Skeletal muscle tissue (tissue), 4 donors: ENCODE data around the gene DCAF12. TPM values are rescaled to one million over a fixed set of nuclear protein-coding genes. Genes with fewer than 3 reads are reported as not detected.

Source experiments
- H3K27ac ChIP-seq: one replicate; pipeline ENCODE4 v1.7.0; 2013; ENCODE audit warnings: mild to moderate bottlenecking, low read depth, low read length, inconsistent platforms
- H3K27me3 ChIP-seq, 3 donors: one replicate each; pipeline ENCODE4 v1.7.0; 2013; ENCODE audit warnings: low read length in 3 of 3; ENCODE audit not compliant: control insufficient read depth in 3 of 3, insufficient read depth in 3 of 3
- H3K36me3 ChIP-seq, 3 donors: one replicate each; pipeline ENCODE4 v1.7.0; 2013; ENCODE audit warnings: low read length in 3 of 3; ENCODE audit not compliant: control insufficient read depth in 3 of 3, insufficient read depth in 3 of 3
- H3K4me1 ChIP-seq, 3 donors: one replicate each; pipeline ENCODE4 v1.7.0; 2013; ENCODE audit warnings: low read length in 3 of 3, mild to moderate bottlenecking in 3 of 3; ENCODE audit not compliant: control insufficient read depth in 3 of 3, insufficient read depth in 3 of 3
- H3K4me3 ChIP-seq, 3 donors: one replicate each; pipeline ENCODE4 v1.7.0; 2013; ENCODE audit warnings: low read length in 3 of 3
- H3K9ac ChIP-seq, 3 donors: one replicate each; pipeline ENCODE4 v1.7.0; 2013; ENCODE audit warnings: low read length in 3 of 3, mild to moderate bottlenecking in 3 of 3, moderate library complexity in 2 of 3, low read depth in 1 of 3
- H3K9me3 ChIP-seq, 3 donors: one replicate each; pipeline ENCODE4 v1.7.0; 2013; ENCODE audit warnings: low read length in 3 of 3; ENCODE audit not compliant: control insufficient read depth in 3 of 3
- total RNA-seq: library from RNA; depleted of rRNA; stranded (reverse); fragments of >200 nt; gene quantifications from one replicate; pipeline ENCODE4 v1.2.3, GENCODE V29; 2014
- donor health status: Osteomylitis.

DCAF12 gene
- total RNA-seq = 36.5 TPM

DNA sequence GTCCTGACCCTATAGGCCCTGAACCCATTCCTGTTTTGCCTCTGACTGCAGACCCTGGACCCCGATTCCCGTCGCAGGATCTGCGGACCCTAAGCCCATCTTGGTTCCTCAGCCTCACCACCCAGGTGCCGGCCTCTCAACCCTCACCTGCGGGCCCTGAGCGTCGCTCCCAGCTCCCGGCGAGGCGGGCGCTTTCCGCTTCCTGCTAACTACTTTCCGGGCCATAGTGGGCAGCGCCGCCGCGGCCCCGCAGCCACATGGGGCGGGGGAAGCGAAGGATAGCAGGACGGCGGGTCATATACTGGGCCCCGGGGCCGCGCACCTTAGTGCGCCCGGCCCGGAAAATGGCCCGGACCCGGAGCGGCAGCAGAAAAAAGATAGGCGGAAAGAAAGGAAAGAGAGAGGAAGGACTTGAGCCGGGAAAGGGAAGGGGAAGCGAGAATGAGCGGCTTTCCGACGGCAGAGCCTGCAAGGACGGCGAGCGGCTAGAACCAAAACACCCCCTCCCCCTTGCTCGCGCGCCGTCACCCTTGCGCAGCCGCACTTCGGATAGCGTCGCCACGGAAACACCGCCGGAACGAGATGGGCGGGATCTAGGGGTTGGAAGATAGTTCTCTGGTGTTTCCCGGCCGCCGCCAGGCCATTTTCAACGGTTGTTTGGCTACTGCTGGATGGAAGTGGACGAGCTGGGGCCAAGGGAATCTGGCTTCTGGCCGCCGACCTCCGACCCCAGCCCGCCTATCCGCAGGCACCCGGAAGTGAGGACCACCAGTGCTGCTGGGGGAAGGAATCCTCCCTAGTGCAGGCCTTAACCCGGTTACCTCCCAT, at the start of gene DCAF12:
TSS of gene DCAF12 (minus strand) at position 492 of the 828 bp plus-strand sequence. CDS start at position 225, 267 bp downstream.
- Histone ChIP-seq H3K4me3 (peak within 1 kb of the TSS; percentile 99), H3K9me3 (no peaks in the 10 kb centered on the region), H3K27ac (peak within 1 kb of the TSS; percentile 91), H3K36me3 (peaks cover 3 to 23% (median 6%) of the 10 kb centered on the region in 3 donors), H3K4me1 (peaks cover 20 to 43% (median 29%) of the 10 kb centered on the region in 3 donors), H3K27me3 (no peaks in the 10 kb centered on the region), H3K9ac (peak within 1 kb of the TSS; percentile 97 to 99 (median 98))

DNA sequence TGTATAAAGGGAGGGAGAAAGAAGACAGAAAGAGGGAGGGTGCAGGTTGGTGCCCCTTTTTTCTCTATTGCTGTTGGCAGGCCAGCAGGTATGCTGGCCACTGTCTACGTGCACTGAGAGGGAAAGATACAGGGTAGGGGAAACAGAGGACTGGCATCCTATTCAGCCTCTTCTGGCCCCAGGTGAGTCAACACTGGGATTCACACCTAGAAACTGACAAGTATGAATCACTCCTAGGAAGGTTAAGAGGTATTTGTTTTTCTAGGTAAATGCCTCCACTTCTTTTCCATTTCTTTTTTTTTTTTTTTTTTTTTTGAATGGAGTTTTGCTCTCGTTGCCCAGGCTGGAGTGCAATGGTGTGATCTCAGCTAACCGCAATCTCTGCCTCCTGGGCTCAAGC, 49.6 kb upstream of the DCAF12 start:
- Histone ChIP-seq H3K9ac (no peak overlapping the region), H3K27ac (no peak overlapping the region), H3K4me1 (peaks cover 4 to 7% (median 6%) of the 10 kb centered on the region in 3 donors), H3K9me3 (no peaks in the 10 kb centered on the region), H3K36me3 (no peaks in the 10 kb centered on the region), H3K27me3 (no peaks in the 10 kb centered on the region), H3K4me3 (no peak overlapping the region)

DNA sequence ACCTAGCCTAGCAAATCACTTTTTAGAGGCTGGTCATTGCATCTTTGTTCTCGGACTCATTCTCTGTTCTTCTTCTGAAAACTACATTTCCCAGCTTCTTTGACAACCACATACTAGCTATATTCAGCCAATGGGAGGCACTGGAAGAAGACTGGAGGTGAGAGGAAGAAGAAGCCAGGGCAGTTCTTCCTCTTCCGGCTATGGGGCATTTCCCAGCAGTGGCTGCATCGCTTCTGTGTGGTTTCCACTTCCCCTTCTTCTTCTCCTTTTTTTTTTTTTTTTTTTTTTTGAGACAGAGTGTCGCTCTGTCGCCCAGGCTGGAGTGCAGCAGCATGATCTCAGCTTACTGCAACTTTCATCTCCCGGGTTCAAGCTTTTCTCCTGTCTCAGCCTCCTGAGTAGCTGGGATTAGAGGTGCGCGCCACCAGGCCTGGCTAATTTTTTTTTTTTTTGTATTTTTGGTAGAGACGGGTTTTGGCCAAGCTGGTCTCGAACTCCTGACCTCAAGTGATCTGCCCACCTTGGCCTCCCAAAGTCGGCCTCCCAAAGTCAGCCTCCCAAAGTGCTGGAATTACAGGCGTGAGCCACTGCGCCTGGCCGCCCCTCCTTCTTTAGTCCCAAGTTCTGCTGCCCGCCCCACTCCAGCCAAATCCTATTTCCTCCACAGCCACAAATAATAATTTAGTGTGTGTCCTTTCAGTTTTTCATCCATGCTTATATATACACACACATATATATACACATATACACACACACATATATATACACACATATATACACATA, 45.4 kb upstream of the DCAF12 start:
- H3K36me3 ChIP-seq = no peaks in the 10 kb centered on the region
- H3K27ac ChIP-seq = no peak overlapping the region
- no peak overlapping the region for H3K4me3 ChIP-seq
- H3K9ac ChIP-seq = no peak overlapping the region
- no peaks in the 10 kb centered on the region for H3K9me3 ChIP-seq
- peaks cover 0 to 7% (median 4%) of the 10 kb centered on the region in 3 donors for H3K4me1 ChIP-seq
- no peaks in the 10 kb centered on the region for H3K27me3 ChIP-seq

DNA sequence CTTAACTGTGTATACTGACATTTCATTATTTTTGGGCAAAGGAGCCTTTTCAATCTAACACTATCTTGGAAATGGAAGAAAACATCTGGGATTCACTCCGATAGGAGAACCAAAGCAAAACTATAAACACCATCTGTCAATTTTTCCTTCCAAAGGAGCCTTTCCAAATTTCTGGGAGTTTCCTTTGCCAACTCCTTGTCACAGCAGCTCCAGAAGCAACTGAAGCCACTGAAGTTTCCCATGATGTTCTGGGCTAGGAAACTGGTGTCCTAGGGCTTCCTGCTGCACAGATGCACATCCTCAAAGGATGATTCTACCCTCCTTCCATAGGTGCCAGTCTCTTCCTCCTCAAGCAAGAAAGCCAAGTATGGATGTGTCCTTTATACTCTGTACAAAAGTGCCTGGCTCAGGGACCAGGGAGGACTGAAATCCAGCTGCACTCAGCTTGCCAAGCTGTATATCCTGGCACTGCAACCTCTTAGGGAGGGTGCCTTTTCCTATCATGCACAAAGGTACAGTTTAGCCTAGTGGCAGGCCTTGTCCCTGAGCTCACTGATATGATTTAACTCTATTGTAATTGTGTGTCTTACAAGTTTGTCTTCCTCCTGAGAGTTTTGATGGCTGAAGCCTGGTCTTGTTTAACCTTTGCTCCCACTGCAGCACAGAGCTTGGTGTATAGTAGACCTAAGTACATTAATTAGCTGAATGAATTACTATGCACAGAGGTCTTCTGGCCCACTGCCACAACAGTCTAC, 43.9 kb upstream of the DCAF12 start:
- H3K4me1 ChIP-seq = peaks cover 0 to 7% (median 4%) of the 10 kb centered on the region in 3 donors
- H3K4me3 ChIP-seq = no peak overlapping the region
- no peaks in the 10 kb centered on the region for H3K9me3 ChIP-seq
- H3K9ac ChIP-seq = no peak overlapping the region
- no peak overlapping the region for H3K27ac ChIP-seq
- no peaks in the 10 kb centered on the region for H3K36me3 ChIP-seq
- no peaks in the 10 kb centered on the region for H3K27me3 ChIP-seq

DNA sequence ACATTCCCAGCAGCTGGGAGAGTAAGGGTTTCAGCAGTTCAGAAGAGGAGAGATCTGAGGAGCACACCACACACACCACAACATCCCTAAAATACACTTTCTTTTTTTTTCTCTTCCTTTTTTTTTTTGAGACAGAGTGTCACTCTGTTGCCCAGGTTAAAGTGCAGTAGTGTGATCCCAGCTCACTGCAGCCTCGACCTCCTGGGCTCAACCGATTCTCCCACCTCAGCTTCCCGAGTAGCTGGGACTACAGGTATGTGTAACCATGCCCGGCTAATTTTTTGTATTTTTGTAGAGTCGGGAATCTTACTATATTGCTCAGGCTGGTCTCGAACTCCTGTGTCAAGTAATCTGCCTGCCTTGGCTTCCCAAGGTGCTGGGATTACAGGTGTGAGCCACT, 42.6 kb upstream of the DCAF12 start:
- no peak overlapping the region for H3K9ac ChIP-seq
- no peak overlapping the region for H3K4me3 ChIP-seq
- H3K27me3 ChIP-seq = no peaks in the 10 kb centered on the region
- H3K36me3 ChIP-seq = no peaks in the 10 kb centered on the region
- H3K27ac ChIP-seq = no peak overlapping the region
- H3K9me3 ChIP-seq = no peaks in the 10 kb centered on the region
- peaks cover 0 to 7% (median 4%) of the 10 kb centered on the region in 3 donors for H3K4me1 ChIP-seq

DNA sequence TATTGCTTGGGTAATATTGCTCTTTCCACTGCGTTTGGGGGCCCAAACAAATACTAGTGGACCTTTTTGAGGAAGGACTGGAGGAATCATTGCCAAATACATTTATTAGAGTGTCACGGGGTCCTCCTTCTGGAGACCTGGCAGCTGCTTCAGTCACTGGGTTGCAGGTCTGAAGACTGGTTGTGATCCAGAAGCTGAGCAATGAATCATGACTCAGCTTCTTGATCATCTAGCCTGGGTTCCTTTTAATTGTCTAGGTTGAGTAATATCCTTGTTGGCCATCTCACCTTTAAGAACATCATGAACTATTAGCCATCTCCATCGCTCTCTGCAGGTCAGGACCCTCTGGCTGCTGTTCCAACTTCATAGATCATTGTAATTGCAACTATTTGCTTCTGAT, 36.9 kb upstream of the DCAF12 start:
- Histone ChIP-seq H3K27me3 (no peaks in the 10 kb centered on the region), H3K4me1 (no peaks in the 10 kb centered on the region)

DNA sequence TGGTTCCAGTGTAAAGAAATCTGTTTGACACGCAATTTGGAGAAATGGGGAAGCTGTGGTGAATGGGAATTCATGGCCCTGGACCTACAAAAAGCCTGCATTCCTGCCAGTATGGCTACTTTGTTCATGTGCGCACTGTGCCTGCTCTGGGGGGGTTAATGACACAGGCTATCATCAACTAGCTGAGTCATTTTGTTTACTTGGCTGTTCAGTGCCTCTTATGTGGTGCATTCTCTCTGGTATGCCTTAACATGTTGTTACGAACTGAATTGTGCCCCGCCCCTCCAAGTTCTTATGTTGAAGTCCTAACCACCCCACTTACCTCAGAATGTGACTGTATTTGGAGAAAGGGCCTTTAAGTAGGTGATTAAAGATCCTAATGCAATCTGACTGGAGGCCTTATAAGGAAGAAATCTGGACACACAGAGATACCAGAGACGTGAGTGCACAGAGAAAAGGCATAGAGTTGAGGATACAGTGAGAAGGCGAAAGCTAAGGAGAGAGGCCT, 31.9 kb upstream of the DCAF12 start:
- H3K4me3 ChIP-seq = no peak overlapping the region
- no peak overlapping the region for H3K9ac ChIP-seq
- H3K9me3 ChIP-seq = no peaks in the 10 kb centered on the region
- no peaks in the 10 kb centered on the region for H3K4me1 ChIP-seq
- H3K36me3 ChIP-seq = no peaks in the 10 kb centered on the region
- no peak overlapping the region for H3K27ac ChIP-seq
- H3K27me3 ChIP-seq = no peaks in the 10 kb centered on the region

More for the DNA sequence above, 36.9 kb upstream of the DCAF12 start:
- Histone ChIP-seq H3K27ac (no peak overlapping the region), H3K9me3 (no peaks in the 10 kb centered on the region), H3K36me3 (no peaks in the 10 kb centered on the region), H3K4me3 (no peak overlapping the region), H3K9ac (no peak overlapping the region)

DNA sequence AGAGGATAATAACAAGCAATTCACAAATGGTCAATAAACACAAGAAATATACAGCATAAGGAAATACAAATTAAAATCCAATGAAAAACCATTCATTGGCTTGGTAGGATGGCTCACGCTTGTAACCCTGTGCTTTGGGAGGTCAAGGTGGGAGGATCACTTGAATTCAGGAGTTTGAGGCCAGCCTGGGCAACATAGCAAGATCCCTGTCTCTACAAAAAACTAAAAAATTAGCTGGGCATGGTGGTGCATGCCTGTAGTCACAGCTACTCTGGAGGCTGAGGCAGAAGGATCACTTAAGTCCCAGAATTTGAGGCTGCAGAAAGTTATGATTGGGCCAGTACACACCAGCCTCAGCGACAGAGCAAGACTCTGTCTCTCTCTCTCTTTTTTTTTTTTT, 31.4 kb upstream of the DCAF12 start:
- Histone ChIP-seq H3K9ac (no peak overlapping the region), H3K36me3 (no peaks in the 10 kb centered on the region), H3K4me3 (no peak overlapping the region), H3K27me3 (no peaks in the 10 kb centered on the region), H3K9me3 (no peaks in the 10 kb centered on the region), H3K4me1 (no peaks in the 10 kb centered on the region), H3K27ac (no peak overlapping the region)

DNA sequence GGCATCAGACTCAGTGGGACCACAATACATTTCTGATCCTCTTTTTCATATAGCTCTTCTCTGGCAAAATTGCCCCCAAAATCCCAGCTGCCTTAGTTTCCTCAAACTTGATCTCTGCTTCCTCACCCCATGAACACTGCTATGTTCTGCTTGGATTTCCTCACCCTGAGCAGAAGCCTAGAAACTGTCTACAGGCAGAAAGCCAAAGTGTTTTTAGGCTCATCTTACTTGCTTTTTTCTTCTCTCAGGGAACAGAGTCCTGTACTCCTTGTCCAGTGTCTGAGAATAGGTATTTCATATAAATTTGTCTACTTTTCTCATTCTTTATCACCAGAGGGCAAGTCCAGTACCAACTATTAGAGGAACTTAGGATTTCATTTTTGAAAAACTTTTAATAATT, 30.8 kb upstream of the DCAF12 start:
- Histone ChIP-seq H3K27me3 (no peaks in the 10 kb centered on the region), H3K4me1 (no peaks in the 10 kb centered on the region), H3K4me3 (no peak overlapping the region), H3K36me3 (no peaks in the 10 kb centered on the region), H3K9me3 (no peaks in the 10 kb centered on the region), H3K9ac (no peak overlapping the region), H3K27ac (no peak overlapping the region)
